Fibroblast of skin of back (primary cell): ENCODE results near the gene H19. TPM values are rescaled to one million over a fixed set of nuclear protein-coding genes. Genes with fewer than 3 reads are reported as not detected.

Experiments
- DNase-seq: peaks from one replicate; pipeline ENCODE4 v3.0.0-alpha.2; 2013
- polyA plus RNA-seq, 2 experiments: library from polyadenylated mRNA; unstranded; fragments of 120-200 nt; gene quantifications; one replicate each; pipeline ENCODE4 v1.2.1, GENCODE V29; 2013; ENCODE audit not compliant: insufficient read length in 2 of 2

The H19 gene
- 151 TPM for polyA plus RNA-seq (2013, experiment 1 of 2; ENCODE audit: insufficient read length)
- 319 TPM for polyA plus RNA-seq (2013, experiment 2 of 2; ENCODE audit: insufficient read length)

DNA sequence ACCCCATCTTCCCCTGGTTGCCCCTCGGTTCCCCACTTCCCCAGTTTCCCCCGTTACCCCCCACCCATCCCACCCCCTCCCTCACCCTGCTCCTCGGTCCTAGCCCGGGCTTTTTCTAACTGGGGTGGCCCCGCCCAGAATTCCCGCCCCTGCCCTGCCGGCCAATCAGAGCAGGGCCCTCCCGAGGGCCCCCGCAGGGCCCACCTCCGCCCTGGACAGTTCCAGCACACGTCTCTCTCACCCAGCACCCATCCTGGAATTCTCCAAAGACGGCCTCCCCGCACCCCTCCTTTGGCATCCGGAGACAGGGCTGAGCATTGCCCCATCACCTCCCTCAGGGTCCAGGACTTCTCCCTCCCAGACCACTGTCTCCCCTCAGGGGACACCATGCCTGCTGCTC lies at the start of gene H19:
TSS of gene H19 (minus strand) at position 88 of the 400 bp plus-strand sequence.
- DNase-seq = no peak

- DNase-seq = no peak
Observed at GRCh38 chr11:2041963-2042362, 44.3 kb upstream of the H19 start.

GRCh38 chr11:2041153-2041552 lies 43.5 kb upstream of the H19 start:
- DNase-seq = no peak

DNA sequence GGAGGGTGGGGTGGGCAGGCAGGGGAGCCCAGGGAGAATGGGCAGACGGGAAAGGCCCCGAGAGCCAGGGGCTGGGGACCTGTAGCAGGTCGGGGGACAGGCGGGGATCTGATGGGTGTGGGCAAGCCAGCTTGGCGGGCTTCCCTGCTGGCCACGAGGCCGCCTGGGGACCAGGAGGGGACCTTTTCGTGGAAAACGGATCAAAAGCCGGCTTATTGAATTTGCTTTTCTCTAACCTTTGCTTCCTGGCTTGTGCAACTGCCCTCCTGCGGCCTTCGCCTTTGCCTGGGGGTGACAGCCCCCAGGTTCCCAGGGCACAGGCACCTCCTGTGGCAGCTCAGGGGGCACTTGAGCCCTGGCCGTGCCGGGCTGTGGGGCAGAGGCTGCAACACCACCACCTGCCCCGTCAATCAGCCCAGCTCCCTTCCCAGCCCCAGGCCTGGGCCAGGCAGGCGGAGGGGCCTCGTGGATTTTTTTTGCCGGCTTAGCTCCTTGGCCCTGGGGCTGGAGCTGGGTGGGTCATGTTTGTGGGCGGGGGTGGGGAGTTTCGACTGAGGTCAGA lies 41.6 kb upstream of the H19 start:
- no peak for DNase-seq

DNA sequence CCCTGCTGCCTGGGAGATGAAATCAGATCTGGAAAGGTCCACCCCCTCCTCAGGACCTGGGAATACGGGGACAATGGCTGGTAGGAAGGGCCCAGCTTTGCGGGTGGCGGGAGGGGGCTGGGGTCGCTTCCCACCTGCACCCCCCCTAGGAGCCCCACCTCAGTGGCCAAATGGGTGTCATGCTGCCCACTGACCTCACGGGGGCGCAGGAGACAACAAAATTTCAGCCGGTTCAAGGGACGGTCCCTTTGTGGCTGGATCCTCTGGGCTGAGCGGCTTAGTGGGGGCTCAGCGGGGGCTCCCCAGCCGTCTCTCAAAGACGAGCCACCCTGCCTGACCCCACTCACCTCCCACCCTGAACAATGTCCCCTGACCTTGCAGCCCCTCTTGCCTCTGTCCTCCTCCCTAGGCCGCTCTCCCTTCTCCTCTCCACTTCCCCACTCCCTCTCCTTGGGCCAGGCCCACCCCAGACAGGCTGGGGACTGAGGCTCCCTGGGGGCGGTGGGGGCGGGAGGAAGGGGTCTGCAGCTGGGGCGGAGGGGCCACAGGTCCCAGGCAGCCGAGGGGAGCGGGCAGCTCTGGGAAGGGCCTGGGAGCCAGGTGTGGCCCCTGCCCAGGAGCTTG lies 39.3 kb upstream of the H19 start:
- DNase-seq = no peak

GRCh38 chr11:2035382-2035781 lies 37.7 kb upstream of the H19 start:
- DNase-seq = no peak

GRCh38 chr11:2031058-2031457 lies 33.4 kb upstream of the H19 start:
- no peak for DNase-seq

DNA sequence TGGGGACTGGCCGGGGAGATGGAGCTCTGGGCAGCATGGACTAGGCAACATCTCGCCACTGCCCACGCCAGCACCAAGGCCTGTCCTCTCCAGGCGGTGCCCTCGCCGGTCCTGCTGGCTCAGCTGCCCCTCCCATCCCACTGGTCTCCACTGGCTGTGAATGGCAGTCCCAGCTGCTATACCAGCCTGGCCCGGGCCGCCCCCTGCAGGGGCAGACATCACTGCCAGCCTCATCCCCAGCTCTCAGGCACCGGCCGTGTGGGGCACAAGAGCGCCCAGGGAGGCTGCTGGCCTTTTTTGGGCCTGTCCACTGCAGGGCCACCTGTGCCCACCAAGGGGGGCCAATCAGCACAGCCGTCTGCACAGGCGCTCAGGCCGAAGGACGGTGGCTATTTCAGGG lies 30.1 kb upstream of the H19 start:
- DNase-seq = no peak

GRCh38 chr11:2015025-2015424 lies 17.4 kb upstream of the H19 start:
- DNase-seq = no peak

GRCh38 chr11:2012440-2012839 lies 14.8 kb upstream of the H19 start:
- DNase-seq = no peak

DNA sequence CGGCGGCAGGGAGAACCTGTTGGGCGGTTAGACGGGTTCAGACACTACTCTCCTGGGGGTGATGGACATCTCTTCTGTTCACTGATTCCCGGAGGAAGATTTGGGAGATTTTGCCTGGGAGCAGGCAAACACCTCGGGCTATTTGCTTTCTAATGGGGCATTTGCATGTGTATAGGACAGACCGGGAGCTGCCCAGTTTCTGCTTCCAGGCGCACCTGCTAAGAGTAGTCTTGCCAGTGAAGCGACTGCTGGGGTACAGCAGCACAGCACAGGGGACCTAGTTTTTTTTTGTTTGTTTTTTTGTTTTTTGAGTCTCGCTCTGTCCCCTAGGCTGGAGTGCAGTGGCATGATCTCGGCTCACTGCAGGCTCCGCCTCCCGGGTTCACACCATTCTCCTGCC lies 6.8 kb upstream of the H19 start:
- no peak for DNase-seq

DNA sequence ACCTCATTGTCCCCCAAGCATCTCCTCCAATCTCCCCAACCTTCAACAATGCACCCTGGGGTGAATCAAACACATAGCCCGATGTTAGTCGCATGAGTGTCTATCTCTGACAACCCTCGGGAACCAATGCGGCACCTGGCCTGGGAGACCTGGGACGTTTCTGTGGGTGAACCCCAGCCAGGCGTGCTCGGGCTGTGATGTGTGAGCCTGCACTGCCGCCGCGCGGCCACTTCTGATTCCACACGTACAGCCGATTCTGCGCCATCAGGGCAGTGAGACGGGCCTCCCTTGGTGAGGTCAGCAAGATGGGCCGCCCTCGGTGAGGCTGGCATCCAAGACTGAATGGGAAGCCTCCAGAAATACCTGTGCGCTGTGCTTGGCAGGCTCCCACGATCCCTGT lies 5.2 kb upstream of the H19 start:
- no peak for DNase-seq

GRCh38 chr11:2002042-2002776 lies 4.6 kb upstream of the H19 start:
- no peak for DNase-seq

GRCh38 chr11:1998861-1999260 lies 1.2 kb upstream of the H19 start:
- no peak for DNase-seq

DNA sequence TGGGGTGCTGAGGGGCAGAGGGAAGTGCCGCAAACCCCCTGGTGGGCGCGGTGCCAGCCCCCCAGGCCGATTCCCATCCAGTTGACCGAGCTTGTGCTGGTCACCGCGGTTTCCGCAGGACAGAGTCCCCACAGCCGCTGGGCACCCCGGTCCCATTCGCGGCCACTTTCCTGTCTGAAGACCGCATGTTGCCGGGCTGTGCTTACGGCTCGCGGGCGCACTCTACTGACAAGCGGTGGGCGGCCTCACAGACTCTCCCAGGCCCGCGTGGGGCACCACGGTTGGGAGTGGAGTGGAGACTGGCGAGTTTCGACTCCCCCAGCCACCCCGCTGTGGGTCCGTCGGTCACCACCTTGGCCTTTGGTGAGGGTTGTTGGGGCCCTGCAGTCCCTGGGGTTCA lies 648 bp upstream of the H19 start:
- no peak for DNase-seq

- DNase-seq = no peak
Observed at GRCh38 chr11:1994121-1994520, 3.5 kb downstream of the H19 start.

DNA sequence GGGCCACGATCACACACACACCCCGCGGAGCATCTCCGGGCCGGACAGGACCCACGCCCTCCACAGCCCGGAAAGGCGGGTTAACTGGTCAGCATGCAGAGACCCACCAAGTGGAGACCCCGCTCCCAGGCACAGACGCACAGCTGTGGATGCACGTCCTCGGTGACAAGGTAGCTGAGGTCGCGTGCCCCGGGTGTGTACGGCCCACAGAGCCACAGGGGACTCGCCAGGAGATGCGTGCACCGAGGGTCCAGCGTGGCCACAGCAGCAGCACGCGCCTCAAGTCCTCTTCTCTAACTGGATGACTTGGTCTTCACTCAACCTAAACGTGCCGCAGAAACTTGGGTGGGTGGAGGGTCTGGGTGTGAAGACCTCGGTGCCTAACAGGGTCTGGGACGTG lies 5.5 kb downstream of the H19 start:
- DNase-seq = no peak

DNA sequence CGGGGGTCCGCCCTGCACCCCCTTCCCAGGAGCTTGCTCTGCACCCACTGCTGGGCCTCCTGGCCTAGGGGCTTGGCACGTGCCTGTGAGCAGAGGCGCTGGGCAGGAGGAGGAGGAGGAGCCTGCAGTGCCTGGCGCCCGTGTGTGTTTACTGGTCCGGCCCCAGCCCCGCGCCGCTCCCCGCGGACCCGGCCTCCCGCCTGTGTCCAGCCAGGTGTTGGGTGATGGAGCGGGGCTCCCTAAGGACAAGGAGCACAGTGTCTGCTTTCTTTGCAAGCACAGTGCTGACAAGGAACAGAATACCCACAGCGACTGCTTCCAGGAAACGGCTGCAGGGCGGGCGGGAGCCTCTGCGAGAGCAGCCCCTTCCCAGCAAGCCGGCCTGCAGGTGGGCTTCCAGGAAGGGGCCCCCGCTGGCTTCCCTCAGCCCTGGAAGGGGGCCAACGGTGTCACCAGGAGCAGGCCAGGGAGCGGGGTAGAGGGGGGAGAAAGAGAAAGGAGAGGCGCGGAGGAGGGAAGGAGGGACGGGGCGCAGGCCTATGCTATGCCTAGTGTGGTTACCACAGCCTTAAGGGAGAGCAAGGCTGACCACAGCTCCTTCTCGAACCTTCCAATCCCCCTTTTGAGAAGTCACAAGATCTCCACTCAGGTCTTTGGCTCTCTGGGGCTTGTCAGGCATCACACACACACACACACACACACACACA lies 6.6 kb downstream of the H19 start:
- no peak for DNase-seq

DNA sequence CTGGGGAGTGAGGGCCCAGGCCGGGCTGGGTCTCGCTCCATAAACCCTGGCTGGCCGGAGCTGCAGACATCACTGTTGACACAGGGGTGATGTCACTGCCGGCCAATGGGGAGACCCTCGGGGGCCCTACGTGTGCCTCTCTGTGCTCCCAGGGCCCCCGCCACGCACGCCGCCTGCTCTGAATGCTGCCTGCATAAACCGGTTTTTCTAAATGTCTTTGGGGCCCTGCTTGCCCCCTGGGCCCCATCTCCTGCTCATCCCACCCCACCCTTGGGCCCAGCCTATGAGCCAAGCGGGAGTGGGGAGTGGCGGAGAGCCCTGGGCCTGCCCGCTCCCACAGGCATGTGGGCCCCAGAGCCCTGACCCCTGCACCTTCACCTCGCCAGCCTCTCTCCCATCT lies 7.7 kb downstream of the H19 start:
- DNase-seq = no peak

- no peak for DNase-seq
Observed at GRCh38 chr11:1988667-1989317, 8.8 kb downstream of the H19 start.

GRCh38 chr11:1988174-1988573 lies 9.5 kb downstream of the H19 start:
- no peak for DNase-seq

- no peak for DNase-seq
Observed at GRCh38 chr11:1987024-1987423, 10.6 kb downstream of the H19 start.

DNA sequence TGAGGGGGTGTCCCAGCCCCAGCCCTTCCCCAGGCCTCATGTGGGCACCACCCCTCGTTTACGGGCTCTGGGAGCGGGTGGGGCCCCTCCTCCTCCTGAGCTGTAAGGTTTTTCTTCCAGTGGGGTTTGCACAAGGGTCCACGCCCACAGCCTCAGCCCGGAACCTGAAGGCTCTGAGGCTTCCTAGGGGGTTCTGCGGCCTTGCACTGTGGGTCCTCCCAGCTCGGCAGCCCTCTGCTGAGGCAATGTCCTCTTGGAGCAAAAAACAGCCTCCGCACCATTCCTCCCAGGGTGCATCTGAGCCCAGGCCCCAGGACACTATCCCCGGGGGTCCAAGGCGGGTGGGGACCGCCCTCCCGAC lies 14.1 kb downstream of the H19 start:
- no peak for DNase-seq
